A549 (cell line): ENCODE data around the gene C17orf75. TPM values are rescaled to one million over a fixed set of nuclear protein-coding genes. Genes with fewer than 3 reads are reported as not detected.

Experiments used
- ATAC-seq, 2 experiments: fragments of 200-7000 bp in 1 of 2; fragments of >200 bp in 1 of 2; cut with Nextera tagmentation in 1 of 2; cut with Tn5 transposase in 1 of 2; 3 replicates each; pipeline versions ENCODE4 v1.8.0 to v1.9.1; 2018 to 2020; ENCODE audit warnings: mild to moderate bottlenecking in 1 of 2, moderate library complexity in 1 of 2
- CTCF ChIA-PET: fragments of 300-600 bp; sonication (Branson Sonifier 250); formaldehyde crosslinking; extraction: SDS; loops from one replicate; lab custom pipeline; 2021; ENCODE audit warnings: antibody characterized with exemption, inconsistent platforms; lab: Yijun Ruan, JAX
- POLR2A ChIA-PET: fragments of 350-600 bp; formaldehyde crosslinking; extraction: SDS; loops from one replicate; lab custom pipeline; 2021; ENCODE audit warnings: antibody characterized with exemption, inconsistent platforms; lab: Yijun Ruan, JAX
- DNase-seq, 2 experiments: peaks; one replicate each; pipeline versions ENCODE4 v3.0.0 to v3.0.0-alpha.2; 2011 to 2016; ENCODE audit warnings: low read depth in 1 of 2, low spot score in 1 of 2
- FAIRE-seq: peaks from 2 replicates; lab custom pipeline; 2011; peaks lifted over from hg19 to GRCh38; lab: Jason Lieb, UNC
- H3K27ac ChIP-seq, 2 experiments: fragments of >200 bp; sonication (Bioruptor Twin); formaldehyde crosslinking; 3 replicates each; pipeline ENCODE4 v1.5.1; 2016 to 2017
- H3K4me1 ChIP-seq: fragments of >200 bp; sonication (Bioruptor Twin); formaldehyde crosslinking; 3 replicates; pipeline ENCODE4 v1.6.1; 2016
- H3K4me2 ChIP-seq: fragments of >200 bp; sonication (Bioruptor Twin); formaldehyde crosslinking; 3 replicates; pipeline ENCODE4 v1.6.1; 2016
- H3K4me3 ChIP-seq: fragments of >200 bp; sonication (Bioruptor Twin); formaldehyde crosslinking; 3 replicates; pipeline ENCODE4 v1.5.1; 2016
- H3K9me3 ChIP-seq: fragments of >200 bp; sonication (Bioruptor Twin); formaldehyde crosslinking; 3 replicates; pipeline ENCODE4 v1.6.1; 2016
- BHLHE40 ChIP-seq: IDR thresholded peaks from 2 replicates; pipeline ENCODE4 v1.6.1; 2012; ENCODE audit warnings: low read depth, low read length, inconsistent platforms
- CHD2 ChIP-seq: fragments of 150-350 bp; IDR thresholded peaks from 2 replicates; pipeline ENCODE4 v1.6.1; 2014; ENCODE audit warnings: low read length; ENCODE audit not compliant: partially characterized antibody
- CHD4 ChIP-seq: fragments of 200-600 bp; sonication (generic); IDR thresholded peaks from 2 replicates; pipeline ENCODE4 v1.6.1; 2016; ENCODE audit warnings: antibody characterized with exemption, mild to moderate bottlenecking, borderline replicate concordance
- EHMT2 ChIP-seq: fragments of 200-600 bp; sonication (generic); IDR thresholded peaks from 2 replicates; pipeline ENCODE4 v1.6.1; 2016; ENCODE audit warnings: antibody characterized with exemption, low read depth, mild to moderate bottlenecking, moderate library complexity
- FOSB ChIP-seq: fragments of 250-450 bp; sonication (Bioruptor Pico); IDR thresholded peaks from 2 replicates; pipeline ENCODE4 v1.5.0; 2020; ENCODE audit warnings: mild to moderate bottlenecking, moderate library complexity
- FOSL2 ChIP-seq, 2 experiments: fragments of 450-650 bp in 1 of 2; fragments of >200 bp in 1 of 2; sonication (Bioruptor Twin) in 1 of 2; formaldehyde crosslinking; IDR thresholded peaks; 2 replicates each; pipeline versions ENCODE4 v1.5.0 to v1.6.1; 2016 to 2020; ENCODE audit warnings: mild to moderate bottlenecking in 1 of 2, moderate library complexity in 1 of 2
- HDAC2 ChIP-seq: fragments of 200-600 bp; sonication (generic); IDR thresholded peaks from 2 replicates; pipeline ENCODE4 v1.6.1; 2016
- HEYL ChIP-seq: fragments of 250-450 bp; sonication (Bioruptor Pico); IDR thresholded peaks from 2 replicates; pipeline ENCODE4 v1.8.0; 2021; ENCODE audit warnings: mild to moderate bottlenecking, moderate library complexity
- KDM1A ChIP-seq: fragments of 200-600 bp; sonication (generic); IDR thresholded peaks from 2 replicates; pipeline ENCODE4 v1.6.1; 2016; ENCODE audit warnings: low read depth, mild to moderate bottlenecking
- MAFK ChIP-seq: fragments of 450-650 bp; IDR thresholded peaks from 2 replicates; pipeline ENCODE4 v1.6.1; 2014; ENCODE audit not compliant: partially characterized antibody
- NFE2L2 ChIP-seq: fragments of 150-350 bp; conservative IDR thresholded peaks from 2 replicates; pipeline ENCODE4 v1.6.1; 2014; ENCODE audit warnings: low read length
- NPAS2 ChIP-seq: fragments of 250-450 bp; sonication (Bioruptor Pico); IDR thresholded peaks from 2 replicates; pipeline ENCODE4 v1.8.0; 2022; ENCODE audit warnings: mild to moderate bottlenecking, moderate library complexity, borderline replicate concordance
- PHF8 ChIP-seq: fragments of 200-600 bp; sonication (generic); IDR thresholded peaks from 2 replicates; pipeline ENCODE4 v1.6.1; 2016; ENCODE audit warnings: low read depth, mild to moderate bottlenecking, antibody characterized with exemption, moderate library complexity, borderline replicate concordance
- RAD21 ChIP-seq, 2 experiments: fragments of >200 bp in 1 of 2; sonication (Bioruptor Twin) in 1 of 2; formaldehyde crosslinking in 1 of 2; IDR thresholded peaks in 1 of 2; conservative IDR thresholded peaks in 1 of 2; 2 replicates in 1 of 2; 3 replicates in 1 of 2; pipeline ENCODE4 v1.6.1; 2012 to 2018; ENCODE audit warnings: inconsistent platforms in 1 of 2
- RARB ChIP-seq: fragments of 250-450 bp; sonication (Bioruptor Pico); IDR thresholded peaks from 2 replicates; pipeline ENCODE4 v1.8.0; 2021; ENCODE audit warnings: mild to moderate bottlenecking, moderate library complexity
- RNF2 ChIP-seq: fragments of 200-600 bp; sonication (generic); IDR thresholded peaks from 2 replicates; pipeline ENCODE4 v1.6.1; 2016; ENCODE audit warnings: low read depth, mild to moderate bottlenecking, antibody characterized with exemption, moderate library complexity, borderline replicate concordance
- TFCP2L1 ChIP-seq: fragments of 250-450 bp; sonication (Bioruptor Pico); IDR thresholded peaks from 2 replicates; pipeline ENCODE4 v1.5.0; 2021; ENCODE audit warnings: mild to moderate bottlenecking
- TP53 ChIP-seq: fragments of 250-450 bp; sonication (Bioruptor Pico); IDR thresholded peaks from 2 replicates; pipeline ENCODE4 v1.5.0; 2021; ENCODE audit warnings: mild to moderate bottlenecking, moderate library complexity
- ZC3H11A ChIP-seq: fragments of 450-650 bp; IDR thresholded peaks from 2 replicates; pipeline ENCODE4 v1.6.1; 2014; ENCODE audit warnings: antibody characterized with exemption, mild to moderate bottlenecking
- ZNF302 ChIP-seq: fragments of 250-450 bp; sonication (Bioruptor Pico); IDR thresholded peaks from 2 replicates; pipeline ENCODE4 v1.9.0; 2021; ENCODE audit warnings: inconsistent platforms, mild to moderate bottlenecking, moderate library complexity
- WGBS: methylation state at CpG from one replicate; pipeline ENCODE4 v1.1.6; 2017; ENCODE audit errors: missing lambda C conversion rate; 5-methylcytosine and 5-hydroxymethylcytosine counted together
- polyA plus RNA-seq, 4 experiments: library from polyadenylated mRNA; depleted of rRNA in 3 of 4; stranded (reverse); fragments of >200 nt; fragmentation: RNase III in 1 of 4; extraction: RNeasy Plus Mini Kit Qiagen cat#74134 plus additional on column Dnase treatment in 1 of 4; gene quantifications; 2 replicates in 3 of 4; 3 replicates in 1 of 4; pipeline ENCODE4 v1.2.3, GENCODE V29; 2011 to 2017
- TF ChIP-seq, protein P1 (sequence below): fragments of 150-350 bp; IDR thresholded peaks from 2 replicates; pipeline ENCODE4 v1.6.1; 2014; ENCODE audit warnings: low read depth, mild to moderate bottlenecking, low read length
- TF ChIP-seq, protein P2 (sequence below): IDR thresholded peaks from 2 replicates; pipeline ENCODE4 v1.6.1; 2012; ENCODE audit warnings: low read depth, borderline replicate concordance
- TF ChIP-seq, protein P3 (sequence below): fragments of 250-450 bp; sonication (Bioruptor Pico); IDR thresholded peaks from 2 replicates; pipeline ENCODE4 v1.5.0; 2021; ENCODE audit warnings: mild to moderate bottlenecking, moderate library complexity, borderline replicate concordance
- TF ChIP-seq, protein P4 (sequence below): fragments of >200 bp; sonication (Bioruptor Twin); formaldehyde crosslinking; IDR thresholded peaks from 3 replicates; pipeline ENCODE4 v1.6.1; 2016

C17orf75 gene
- polyA plus RNA-seq, 2 of the 4 experiments (the other 2 are of a cell fraction), result 36.3 to 49.6 TPM

DNA sequence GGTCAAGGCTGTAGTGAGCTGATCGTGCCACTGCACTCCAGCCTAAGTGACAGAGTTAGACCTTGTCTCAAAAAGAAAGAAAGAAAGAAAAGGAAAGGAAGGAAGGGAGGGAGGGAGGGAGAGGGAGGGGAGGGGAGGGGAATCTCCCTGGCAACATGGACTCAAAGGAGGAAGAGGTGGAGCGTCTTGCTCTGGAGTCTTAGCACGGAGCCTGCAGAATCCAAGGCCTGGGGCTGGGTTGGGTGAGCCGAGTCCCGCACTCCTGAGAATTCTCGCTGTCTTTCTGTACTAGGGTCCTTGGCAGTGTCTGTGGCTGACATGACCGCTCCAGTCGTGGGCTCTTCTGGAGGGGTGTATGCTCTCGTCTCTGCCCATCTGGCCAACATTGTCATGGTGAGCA is 36.9 kb downstream of the C17orf75 start:
- TF ChIP-seq EHMT2 (no peak), FOSL2 (IDR thresholded peaks at IDR 0.05) (no peak), FOSL2 (CRISPR knock-in tag; IDR thresholded peaks at IDR 0.05) (no peak), RNF2 (no peak), RARB (CRISPR knock-in tag) (no peak), KDM1A (no peak), MAFK (no peak), ZC3H11A (no peak), ZNF302 (CRISPR knock-in tag) (no peak), NPAS2 (CRISPR knock-in tag) (no peak), FOSB (CRISPR knock-in tag) (no peak)
- WGBS, result 86% methylated on average over 9 of the region's 9 CpGs
- H3K9me3 ChIP-seq, result no peaks in the 10 kb centered on the region
- FAIRE-seq (no peak), DNase-seq (no peak), ATAC-seq (no peak; a peak in 1 of 6 replicates)
- H3K4me2 ChIP-seq, result no peak overlapping the region
- no peak overlapping the region for H3K4me3 ChIP-seq
- H3K4me1 ChIP-seq, result no peaks in the 10 kb centered on the region
- CTCF ChIA-PET, result interaction anchor here (0.6 to 2.1 kb wide), 6 partner anchors 10 to 134 kb away, joined by 3 to 5 read pairs (median 4); no protein-coding TSS in a partner anchor
- H3K27ac ChIP-seq, result no peak overlapping the region
- POLR2A ChIA-PET, result no interaction called here

DNA sequence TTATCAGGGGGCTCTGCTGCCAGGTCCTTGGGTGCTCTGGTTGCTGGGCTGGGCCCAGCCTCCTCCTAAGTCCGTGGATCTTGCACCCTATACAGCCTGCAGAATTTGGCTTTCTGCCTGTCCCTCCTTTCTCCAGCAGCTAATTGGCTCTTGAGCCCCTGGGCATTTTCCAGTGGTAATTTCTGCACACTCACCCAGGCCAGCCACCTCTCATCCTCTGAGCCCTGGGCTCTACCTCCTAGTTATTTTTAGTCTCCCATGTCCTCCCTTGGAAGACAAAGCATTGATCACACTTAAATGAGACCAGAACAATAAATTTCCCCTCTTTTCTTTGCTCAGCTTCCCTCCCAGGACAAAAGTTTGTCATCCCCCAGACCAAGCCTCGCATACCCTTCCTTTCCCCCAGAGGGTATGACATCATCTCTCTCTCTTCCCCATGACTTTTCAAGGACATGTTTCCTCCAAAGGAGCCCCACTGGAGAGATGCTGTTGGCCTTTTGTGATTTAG is 38.1 kb downstream of the C17orf75 start:
- FAIRE-seq (no peak), DNase-seq (no peak), ATAC-seq (no peak)
- Histone ChIP-seq H3K4me1 (no peaks in the 10 kb centered on the region), H3K4me2 (no peak overlapping the region), H3K4me3 (no peak overlapping the region), H3K27ac (no peak overlapping the region), H3K9me3 (no peaks in the 10 kb centered on the region)
- WGBS, result 55% methylated on average over 2 of the region's 2 CpGs
- ChIA-PET POLR2A (no interaction called here), CTCF (interaction anchor here (0.5 to 2.1 kb wide), 5 partner anchors 15 to 1390 kb away, joined by 3 to 7 read pairs (median 4); no protein-coding TSS in a partner anchor)
- TF ChIP-seq CHD4 (no peak), HDAC2 (no peak), TFCP2L1 (CRISPR knock-in tag) (no peak)
- TF ChIP-seq, protein P1, sequence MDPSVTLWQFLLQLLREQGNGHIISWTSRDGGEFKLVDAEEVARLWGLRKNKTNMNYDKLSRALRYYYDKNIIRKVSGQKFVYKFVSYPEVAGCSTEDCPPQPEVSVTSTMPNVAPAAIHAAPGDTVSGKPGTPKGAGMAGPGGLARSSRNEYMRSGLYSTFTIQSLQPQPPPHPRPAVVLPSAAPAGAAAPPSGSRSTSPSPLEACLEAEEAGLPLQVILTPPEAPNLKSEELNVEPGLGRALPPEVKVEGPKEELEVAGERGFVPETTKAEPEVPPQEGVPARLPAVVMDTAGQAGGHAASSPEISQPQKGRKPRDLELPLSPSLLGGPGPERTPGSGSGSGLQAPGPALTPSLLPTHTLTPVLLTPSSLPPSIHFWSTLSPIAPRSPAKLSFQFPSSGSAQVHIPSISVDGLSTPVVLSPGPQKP, result no peak
- TF ChIP-seq, protein P2, sequence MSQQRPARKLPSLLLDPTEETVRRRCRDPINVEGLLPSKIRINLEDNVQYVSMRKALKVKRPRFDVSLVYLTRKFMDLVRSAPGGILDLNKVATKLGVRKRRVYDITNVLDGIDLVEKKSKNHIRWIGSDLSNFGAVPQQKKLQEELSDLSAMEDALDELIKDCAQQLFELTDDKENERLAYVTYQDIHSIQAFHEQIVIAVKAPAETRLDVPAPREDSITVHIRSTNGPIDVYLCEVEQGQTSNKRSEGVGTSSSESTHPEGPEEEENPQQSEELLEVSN, result no peak

DNA sequence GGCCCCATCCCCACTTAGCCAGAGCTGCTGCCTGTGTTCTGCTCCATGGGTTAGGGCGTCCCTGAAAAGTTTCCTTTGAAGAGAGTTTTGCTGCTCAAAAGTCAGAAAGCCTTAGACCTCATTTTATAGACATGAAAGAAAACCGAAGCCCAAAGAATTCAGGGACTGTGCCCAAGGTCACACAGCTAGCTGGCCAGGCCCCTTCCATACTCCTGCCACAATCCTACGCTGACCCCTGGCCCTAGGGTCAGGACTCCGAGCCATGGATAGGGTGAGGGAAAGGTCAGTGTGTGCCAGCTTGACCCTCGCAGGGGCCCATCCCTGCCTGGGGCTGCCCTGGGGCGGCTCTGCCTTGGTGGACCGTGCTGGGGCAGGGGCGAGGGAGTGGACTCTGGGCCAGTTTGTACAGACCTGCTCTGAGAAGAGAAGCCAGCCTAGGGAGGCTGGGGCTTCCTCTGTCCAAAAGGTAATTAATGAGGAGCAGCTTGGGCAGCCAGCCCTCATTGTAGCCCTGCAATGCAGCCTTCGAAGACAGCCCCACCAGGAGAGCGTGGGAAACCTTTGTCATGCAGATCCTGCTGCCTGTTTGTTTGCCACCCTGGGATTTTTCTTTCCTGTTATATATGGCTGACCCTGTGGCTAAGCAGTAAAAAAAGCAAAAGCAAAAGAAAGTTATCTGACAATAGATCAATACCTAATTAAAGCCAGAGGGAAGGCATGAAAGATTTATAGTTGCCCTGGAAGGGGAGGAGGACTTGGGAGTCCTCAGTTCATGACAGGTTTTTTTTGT is 38.9 kb downstream of the C17orf75 start:
- H3K4me1 ChIP-seq, result no peaks in the 10 kb centered on the region
- FAIRE-seq, result no peak
- 83% methylated on average over 9 of the region's 10 CpGs for WGBS
- no peak for DNase-seq
- CTCF ChIA-PET, result interaction anchor here (1.1 to 2.1 kb wide), 4 partner anchors 16 to 50 kb away, joined by 4 to 7 read pairs (median 4); no protein-coding TSS in a partner anchor
- no peaks in the 10 kb centered on the region for H3K9me3 ChIP-seq
- H3K27ac ChIP-seq, result no peak overlapping the region
- TF ChIP-seq NFE2L2 (no peak), BHLHE40 (no peak), TP53 (CRISPR knock-in tag) (no peak), HEYL (no peak), RAD21 (conservative IDR thresholded peaks at IDR 0.05 in 1 of 2, IDR thresholded peaks at IDR 0.05 in 1 of 2) (no peak), FOSL2 (IDR thresholded peaks at IDR 0.05) (no peak), FOSL2 (CRISPR knock-in tag; IDR thresholded peaks at IDR 0.05) (no peak), MAFK (no peak), KDM1A (no peak), RNF2 (no peak), PHF8 (no peak), CHD2 (no peak)
- TF ChIP-seq, protein P2, result no peak
- TF ChIP-seq, protein P3, sequence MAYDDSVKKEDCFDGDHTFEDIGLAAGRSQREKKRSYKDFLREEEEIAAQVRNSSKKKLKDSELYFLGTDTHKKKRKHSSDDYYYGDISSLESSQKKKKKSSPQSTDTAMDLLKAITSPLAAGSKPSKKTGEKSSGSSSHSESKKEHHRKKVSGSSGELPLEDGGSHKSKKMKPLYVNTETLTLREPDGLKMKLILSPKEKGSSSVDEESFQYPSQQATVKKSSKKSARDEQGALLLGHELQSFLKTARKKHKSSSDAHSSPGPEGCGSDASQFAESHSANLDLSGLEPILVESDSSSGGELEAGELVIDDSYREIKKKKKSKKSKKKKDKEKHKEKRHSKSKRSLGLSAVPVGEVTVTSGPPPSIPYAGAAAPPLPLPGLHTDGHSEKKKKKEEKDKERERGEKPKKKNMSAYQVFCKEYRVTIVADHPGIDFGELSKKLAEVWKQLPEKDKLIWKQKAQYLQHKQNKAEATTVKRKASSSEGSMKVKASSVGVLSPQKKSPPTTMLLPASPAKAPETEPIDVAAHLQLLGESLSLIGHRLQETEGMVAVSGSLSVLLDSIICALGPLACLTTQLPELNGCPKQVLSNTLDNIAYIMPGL (CRISPR knock-in tag), result no peak
- TF ChIP-seq, protein P4, sequence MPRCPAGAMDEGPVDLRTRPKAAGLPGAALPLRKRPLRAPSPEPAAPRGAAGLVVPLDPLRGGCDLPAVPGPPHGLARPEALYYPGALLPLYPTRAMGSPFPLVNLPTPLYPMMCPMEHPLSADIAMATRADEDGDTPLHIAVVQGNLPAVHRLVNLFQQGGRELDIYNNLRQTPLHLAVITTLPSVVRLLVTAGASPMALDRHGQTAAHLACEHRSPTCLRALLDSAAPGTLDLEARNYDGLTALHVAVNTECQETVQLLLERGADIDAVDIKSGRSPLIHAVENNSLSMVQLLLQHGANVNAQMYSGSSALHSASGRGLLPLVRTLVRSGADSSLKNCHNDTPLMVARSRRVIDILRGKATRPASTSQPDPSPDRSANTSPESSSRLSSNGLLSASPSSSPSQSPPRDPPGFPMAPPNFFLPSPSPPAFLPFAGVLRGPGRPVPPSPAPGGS, result no peak
- POLR2A ChIA-PET, result no interaction called here
- ATAC-seq, result no peak
- no peak overlapping the region for H3K4me2 ChIP-seq
- H3K4me3 ChIP-seq, result no peak overlapping the region
